ENCODE measurements around the gene MRPL49.

GRCh38 chr11:65087827-65088226, 34.3 kb upstream of the MRPL49 start:
- TF ChIP-seq PPARA (CRISPR knock-in tag; IDR thresholded peaks at IDR 0.05; ENCODE audit: borderline replicate concordance) (no peak), ESRRG (CRISPR knock-in tag; IDR thresholded peaks at IDR 0.05) (no peak), RARB (CRISPR knock-in tag; IDR thresholded peaks at IDR 0.05) (no peak)
- TF ChIP-seq, protein P1, sequence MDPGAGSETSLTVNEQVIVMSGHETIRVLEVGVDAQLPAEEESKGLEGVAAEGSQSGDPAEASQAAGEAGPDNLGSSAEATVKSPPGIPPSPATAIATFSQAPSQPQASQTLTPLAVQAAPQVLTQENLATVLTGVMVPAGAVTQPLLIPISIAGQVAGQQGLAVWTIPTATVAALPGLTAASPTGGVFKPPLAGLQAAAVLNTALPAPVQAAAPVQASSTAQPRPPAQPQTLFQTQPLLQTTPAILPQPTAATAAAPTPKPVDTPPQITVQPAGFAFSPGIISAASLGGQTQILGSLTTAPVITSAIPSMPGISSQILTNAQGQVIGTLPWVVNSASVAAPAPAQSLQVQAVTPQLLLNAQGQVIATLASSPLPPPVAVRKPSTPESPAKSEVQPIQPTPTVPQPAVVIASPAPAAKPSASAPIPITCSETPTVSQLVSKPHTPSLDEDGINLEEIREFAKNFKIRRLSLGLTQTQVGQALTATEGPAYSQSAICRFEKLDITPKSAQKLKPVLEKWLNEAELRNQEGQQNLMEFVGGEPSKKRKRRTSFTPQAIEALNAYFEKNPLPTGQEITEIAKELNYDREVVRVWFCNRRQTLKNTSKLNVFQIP (CRISPR knock-in tag; IDR thresholded peaks at IDR 0.05; ENCODE audit: borderline replicate concordance, low read depth): no peak
